Ishikawa (cell line): Measurements from ENCODE around the gene HOXD12.

ENCODE experiments used
- CEBPB ChIP-seq: IDR thresholded peaks from 2 replicates; pipeline ENCODE4 v1.6.1; 2012
- EGR1 ChIP-seq: IDR thresholded peaks from 2 replicates; pipeline ENCODE4 v1.6.1; 2012
- EP300 ChIP-seq: IDR thresholded peaks from 2 replicates; pipeline ENCODE4 v1.6.1; 2012; ENCODE audit warnings: borderline replicate concordance
- FOXM1 ChIP-seq: IDR thresholded peaks from 2 replicates; pipeline ENCODE4 v1.6.1; 2012; ENCODE audit warnings: low read depth, borderline replicate concordance
- NFIC ChIP-seq: IDR thresholded peaks from 2 replicates; pipeline ENCODE4 v1.6.1; 2012
- RAD21 ChIP-seq: IDR thresholded peaks from 2 replicates; pipeline ENCODE4 v1.6.1; 2012; ENCODE audit warnings: low read depth
- TAF1 ChIP-seq: IDR thresholded peaks from 2 replicates; pipeline ENCODE4 v1.6.1; 2012; ENCODE audit warnings: low read depth, mild to moderate bottlenecking
- TCF12 ChIP-seq: IDR thresholded peaks from 2 replicates; pipeline ENCODE4 v1.6.1; 2012; ENCODE audit warnings: low read depth
- YY1 ChIP-seq: IDR thresholded peaks from 2 replicates; pipeline ENCODE4 v1.6.1; 2012; ENCODE audit warnings: low read depth
- ZBTB7A ChIP-seq: IDR thresholded peaks from 2 replicates; pipeline ENCODE4 v1.6.1; 2012; ENCODE audit warnings: low read depth
- TF ChIP-seq, protein P1 (sequence below): IDR thresholded peaks from 2 replicates; pipeline ENCODE4 v1.6.1; 2012; ENCODE audit warnings: low read depth, mild to moderate bottlenecking
- TF ChIP-seq, protein P2 (sequence below): IDR thresholded peaks from 2 replicates; pipeline ENCODE4 v1.6.1; 2012

DNA sequence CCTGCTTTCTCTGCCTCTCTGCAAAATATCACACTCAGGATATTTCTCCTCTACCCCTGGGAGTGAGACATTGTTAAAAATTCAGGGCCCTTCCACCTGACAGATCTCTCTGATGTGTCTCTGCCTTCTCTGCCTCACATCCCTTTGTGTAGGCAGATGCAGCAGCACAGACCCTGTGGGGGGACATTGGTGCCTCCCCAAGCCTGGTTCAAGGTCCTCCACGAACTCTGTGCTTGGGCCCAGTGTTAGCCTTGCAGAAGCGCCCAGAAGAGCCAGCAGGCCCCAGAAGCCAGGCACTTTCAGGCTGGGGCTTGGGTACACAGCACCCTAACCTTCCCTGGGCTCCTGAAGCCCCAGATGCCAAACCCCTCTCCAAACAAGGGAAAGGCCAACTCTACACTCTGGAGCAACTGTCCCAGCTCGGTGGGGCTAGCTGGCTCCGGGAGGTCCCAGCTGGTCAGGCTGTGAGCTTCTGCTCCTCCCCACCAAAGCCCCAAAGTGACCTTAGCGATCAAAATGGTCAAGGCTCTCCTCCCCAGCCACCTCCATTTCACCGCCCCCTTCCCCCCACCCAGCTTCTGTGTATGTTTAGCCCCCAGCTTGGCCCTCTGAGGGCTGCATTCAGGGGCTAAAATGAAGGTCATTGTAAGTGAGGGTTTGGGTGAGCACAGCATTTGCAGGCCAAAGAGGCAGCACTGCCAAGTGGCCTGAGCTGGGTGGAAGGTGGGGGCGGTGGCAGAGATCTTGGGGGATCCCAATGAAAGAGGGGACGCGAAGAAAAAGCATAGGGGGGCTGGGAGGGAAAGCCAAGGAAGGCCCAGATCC, 25.6 kb downstream of the HOXD12 start:
- TF ChIP-seq YY1 (no peak), EP300 (no peak), NFIC (no peak), RAD21 (no peak), CEBPB (no peak), ZBTB7A (no peak), TCF12 (no peak), FOXM1 (no peak), TAF1 (no peak), EGR1 (no peak)
- TF ChIP-seq, protein P1, sequence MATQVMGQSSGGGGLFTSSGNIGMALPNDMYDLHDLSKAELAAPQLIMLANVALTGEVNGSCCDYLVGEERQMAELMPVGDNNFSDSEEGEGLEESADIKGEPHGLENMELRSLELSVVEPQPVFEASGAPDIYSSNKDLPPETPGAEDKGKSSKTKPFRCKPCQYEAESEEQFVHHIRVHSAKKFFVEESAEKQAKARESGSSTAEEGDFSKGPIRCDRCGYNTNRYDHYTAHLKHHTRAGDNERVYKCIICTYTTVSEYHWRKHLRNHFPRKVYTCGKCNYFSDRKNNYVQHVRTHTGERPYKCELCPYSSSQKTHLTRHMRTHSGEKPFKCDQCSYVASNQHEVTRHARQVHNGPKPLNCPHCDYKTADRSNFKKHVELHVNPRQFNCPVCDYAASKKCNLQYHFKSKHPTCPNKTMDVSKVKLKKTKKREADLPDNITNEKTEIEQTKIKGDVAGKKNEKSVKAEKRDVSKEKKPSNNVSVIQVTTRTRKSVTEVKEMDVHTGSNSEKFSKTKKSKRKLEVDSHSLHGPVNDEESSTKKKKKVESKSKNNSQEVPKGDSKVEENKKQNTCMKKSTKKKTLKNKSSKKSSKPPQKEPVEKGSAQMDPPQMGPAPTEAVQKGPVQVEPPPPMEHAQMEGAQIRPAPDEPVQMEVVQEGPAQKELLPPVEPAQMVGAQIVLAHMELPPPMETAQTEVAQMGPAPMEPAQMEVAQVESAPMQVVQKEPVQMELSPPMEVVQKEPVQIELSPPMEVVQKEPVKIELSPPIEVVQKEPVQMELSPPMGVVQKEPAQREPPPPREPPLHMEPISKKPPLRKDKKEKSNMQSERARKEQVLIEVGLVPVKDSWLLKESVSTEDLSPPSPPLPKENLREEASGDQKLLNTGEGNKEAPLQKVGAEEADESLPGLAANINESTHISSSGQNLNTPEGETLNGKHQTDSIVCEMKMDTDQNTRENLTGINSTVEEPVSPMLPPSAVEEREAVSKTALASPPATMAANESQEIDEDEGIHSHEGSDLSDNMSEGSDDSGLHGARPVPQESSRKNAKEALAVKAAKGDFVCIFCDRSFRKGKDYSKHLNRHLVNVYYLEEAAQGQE = no peak
- TF ChIP-seq, protein P2, sequence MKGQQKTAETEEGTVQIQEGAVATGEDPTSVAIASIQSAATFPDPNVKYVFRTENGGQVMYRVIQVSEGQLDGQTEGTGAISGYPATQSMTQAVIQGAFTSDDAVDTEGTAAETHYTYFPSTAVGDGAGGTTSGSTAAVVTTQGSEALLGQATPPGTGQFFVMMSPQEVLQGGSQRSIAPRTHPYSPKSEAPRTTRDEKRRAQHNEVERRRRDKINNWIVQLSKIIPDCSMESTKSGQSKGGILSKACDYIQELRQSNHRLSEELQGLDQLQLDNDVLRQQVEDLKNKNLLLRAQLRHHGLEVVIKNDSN = no peak
